Right kidney (tissue), 1 donor: ENCODE results near the gene PLXNC1.

ENCODE experiments used
- DNase-seq: peaks from one replicate; pipeline ENCODE4 v3.0.0-alpha.2; 2016

The PLXNC1 gene

GRCh38 chr12:94157981-94158411 is 9.6 kb downstream of the PLXNC1 start:
- no peak for DNase-seq

- no peak for DNase-seq
These were observed 10.3 kb downstream of the PLXNC1 start for GRCh38 chr12:94158666-94159065.

- no peak for DNase-seq
These were observed 13.7 kb downstream of the PLXNC1 start for GRCh38 chr12:94162108-94162507.

GRCh38 chr12:94163850-94164249 is 15.5 kb downstream of the PLXNC1 start:
- no peak for DNase-seq

- DNase-seq, result no peak
These were observed 16.8 kb downstream of the PLXNC1 start for GRCh38 chr12:94165138-94165537.

GRCh38 chr12:94165670-94166364 is 17.4 kb downstream of the PLXNC1 start:
- DNase-seq, result no peak

GRCh38 chr12:94167071-94167755 is 18.8 kb downstream of the PLXNC1 start:
- no peak for DNase-seq

- DNase-seq, result no peak
These were observed 19.5 kb downstream of the PLXNC1 start for GRCh38 chr12:94167756-94168416.

- DNase-seq, result no peak
These were observed 21.1 kb downstream of the PLXNC1 start for GRCh38 chr12:94169495-94169894.

- DNase-seq, result no peak
These were observed 21.8 kb downstream of the PLXNC1 start for GRCh38 chr12:94169966-94170689.

- DNase-seq, result no peak
These were observed 22.6 kb downstream of the PLXNC1 start for GRCh38 chr12:94170690-94171594.

- no peak for DNase-seq
These were observed 23.2 kb downstream of the PLXNC1 start for GRCh38 chr12:94171595-94171930.

GRCh38 chr12:94172031-94172430 is 23.7 kb downstream of the PLXNC1 start:
- DNase-seq, result no peak

- no peak for DNase-seq
These were observed 24.6 kb downstream of the PLXNC1 start for GRCh38 chr12:94172973-94173372.

- no peak for DNase-seq
These were observed 25.4 kb downstream of the PLXNC1 start for GRCh38 chr12:94173660-94174265.

GRCh38 chr12:94174576-94174975 is 26.2 kb downstream of the PLXNC1 start:
- DNase-seq, result no peak

- no peak for DNase-seq
These were observed 27.6 kb downstream of the PLXNC1 start for GRCh38 chr12:94175763-94176668.

GRCh38 chr12:94178054-94178453 is 29.7 kb downstream of the PLXNC1 start:
- no peak for DNase-seq

GRCh38 chr12:94178882-94179281 is 30.5 kb downstream of the PLXNC1 start:
- no peak for DNase-seq

- no peak for DNase-seq
These were observed 31.3 kb downstream of the PLXNC1 start for GRCh38 chr12:94179723-94180122.
